Parathyroid adenoma (tissue), 2 donors: ENCODE results near the gene MFN2.
A peak's percentile ranks its signal among the peaks of the same experiment; 100 is the strongest.
"Not testable (repeated sequence)": the region's sequence is repeated elsewhere in the genome, so short reads cannot be mapped to it uniquely, and the experiment has no call there.

Experiments used
- H2AFZ ChIP-seq: fragments of 300-600 bp; sonication (generic); one replicate; pipeline ENCODE4 v1.7.0; 2017; ENCODE audit warnings: antibody characterized with exemption, mild to moderate bottlenecking
- H3K27ac ChIP-seq: fragments of 300-600 bp; sonication (generic); one replicate; pipeline ENCODE4 v1.7.0; 2017
- H3K27me3 ChIP-seq: fragments of 300-600 bp; sonication (generic); one replicate; pipeline ENCODE4 v1.7.0; 2017; ENCODE audit warnings: low read length; ENCODE audit not compliant: control insufficient read depth, insufficient read depth
- H3K36me3 ChIP-seq: fragments of 300-600 bp; sonication (generic); one replicate; pipeline ENCODE4 v1.7.0; 2017; ENCODE audit warnings: low read length; ENCODE audit not compliant: control insufficient read depth, insufficient read depth
- H3K4me1 ChIP-seq: fragments of 300-600 bp; sonication (generic); one replicate; pipeline ENCODE4 v1.7.0; 2017; ENCODE audit warnings: control low read depth
- H3K4me2 ChIP-seq: fragments of 300-600 bp; sonication (generic); one replicate; pipeline ENCODE4 v1.7.0; 2017; ENCODE audit warnings: low read length
- H3K4me3 ChIP-seq: fragments of 300-600 bp; sonication (generic); one replicate; pipeline ENCODE4 v1.7.0; 2017; ENCODE audit warnings: low read depth, low read length
- H3K79me2 ChIP-seq: fragments of 300-600 bp; sonication (generic); one replicate; pipeline ENCODE4 v1.7.0; 2017; ENCODE audit warnings: control low read depth
- H3K9ac ChIP-seq: fragments of 300-600 bp; sonication (generic); one replicate; pipeline ENCODE4 v1.7.0; 2017; ENCODE audit warnings: mild to moderate bottlenecking
- H3K9me3 ChIP-seq: fragments of 300-600 bp; sonication (generic); one replicate; pipeline ENCODE4 v1.7.0; 2017; ENCODE audit warnings: low read length; ENCODE audit not compliant: control insufficient read depth
- CTCF ChIP-seq: fragments of 300-600 bp; sonication (generic); IDR thresholded peaks from one replicate; pipeline ENCODE4 v1.7.0; 2017; ENCODE audit warnings: antibody characterized with exemption, mild to moderate bottlenecking
- donor health status: primary hyperparathyroidism.

MFN2 gene

GRCh38 chr1:11935057-11935412 lies 45.2 kb upstream of the MFN2 start:
- Histone ChIP-seq H3K27me3 (no peaks in the 10 kb centered on the region), H3K27ac (peak overlapping the region; percentile 69), H3K36me3 (no peaks in the 10 kb centered on the region), H3K4me1 (peaks cover 2% of the 10 kb centered on the region), H3K4me3 (peak overlapping the region; percentile 70), H3K4me2 (peak overlapping the region; percentile 92), H3K79me2 (no peaks in the 10 kb centered on the region), H3K9me3 (no peaks in the 10 kb centered on the region), H2AFZ (peak overlapping the region; percentile 96), H3K9ac (no peak overlapping the region)
- TF ChIP-seq CTCF, result no peak

GRCh38 chr1:11935733-11936132 lies 44.5 kb upstream of the MFN2 start:
- H3K36me3 ChIP-seq, H3K9ac ChIP-seq, H3K27ac ChIP-seq, H3K4me2 ChIP-seq, H3K9me3 ChIP-seq, H3K79me2 ChIP-seq, H3K4me3 ChIP-seq, H3K4me1 ChIP-seq, H3K27me3 ChIP-seq, H2AFZ ChIP-seq: not testable (repeated sequence)

- Histone ChIP-seq H3K27ac (no peak overlapping the region), H3K9ac (no peak overlapping the region), H3K27me3 (no peaks in the 10 kb centered on the region), H3K36me3 (no peaks in the 10 kb centered on the region), H3K9me3 (no peaks in the 10 kb centered on the region), H3K79me2 (no peaks in the 10 kb centered on the region), H2AFZ (no peak overlapping the region), H3K4me1 (peaks cover 7% of the 10 kb centered on the region), H3K4me3 (no peak overlapping the region), H3K4me2 (no peak overlapping the region)
- no peak for TF ChIP-seq CTCF
Observed at GRCh38 chr1:11938722-11939526, 41.3 kb upstream of the MFN2 start.

- H3K4me3 ChIP-seq, H3K27ac ChIP-seq, H3K36me3 ChIP-seq, H2AFZ ChIP-seq, H3K27me3 ChIP-seq, H3K9ac ChIP-seq, H3K4me2 ChIP-seq, H3K4me1 ChIP-seq, H3K79me2 ChIP-seq, H3K9me3 ChIP-seq: not testable (repeated sequence)
Observed at GRCh38 chr1:11939794-11940193, 40.5 kb upstream of the MFN2 start.

GRCh38 chr1:11940260-11940921 lies 39.9 kb upstream of the MFN2 start:
- Histone ChIP-seq H3K9ac (no peak overlapping the region), H3K27ac (no peak overlapping the region)

More at GRCh38 chr1:11940260-11940921, 39.9 kb upstream of the MFN2 start:
- Histone ChIP-seq H3K9me3 (no peaks in the 10 kb centered on the region), H3K27me3 (no peaks in the 10 kb centered on the region), H3K4me2 (no peak overlapping the region), H2AFZ (no peak overlapping the region), H3K79me2 (no peaks in the 10 kb centered on the region), H3K36me3 (no peaks in the 10 kb centered on the region), H3K4me1 (peaks cover 6% of the 10 kb centered on the region), H3K4me3 (no peak overlapping the region)
- TF ChIP-seq CTCF, result no peak
